OCI-LY3 (cell line): ENCODE data around the gene FADS3.

Source experiments
- CTCF ChIP-seq: fragments of 200-600, 300-600 bp; sonication (generic); IDR thresholded peaks from 2 replicates; pipeline ENCODE4 v1.5.1; 2014; ENCODE audit warnings: antibody characterized with exemption, low read length, low read depth
- EZH2phosphoT487 ChIP-seq: fragments of 200-600 bp; shearing (Covaris generic); IDR thresholded peaks from 2 replicates; pipeline ENCODE4 v1.6.1; 2018; ENCODE audit warnings: antibody characterized with exemption, mixed run types, low read depth

- TF ChIP-seq CTCF (no peak), EZH2phosphoT487 (no peak)
These were observed 60.9 kb downstream of the FADS3 start for GRCh38 chr11:61830237-61831105.
